Adipose tissue (tissue), 3 donors: ENCODE data around the gene FAM174C. TPM values are rescaled to one million over a fixed set of nuclear protein-coding genes. Genes with fewer than 3 reads are reported as not detected.

Experiments
- H3K27ac ChIP-seq: one replicate; pipeline ENCODE4 v1.5.1; 2013; ENCODE audit warnings: low read depth, low read length
- WGBS, 3 donors: extraction: QIAGEN DNeasy Blood & Tissue Kit; methylation state at CpG; one replicate each; pipeline ENCODE4 v1.1.7; 2013; 5-methylcytosine and 5-hydroxymethylcytosine counted together
- polyA plus RNA-seq, 3 donors: library from polyadenylated mRNA; stranded (reverse); fragments of 200-250 nt; gene quantifications; one replicate each; pipeline ENCODE4 v1.2.3, GENCODE V29; 2013
- donor health status: healthy with polysubstance abuse.
- donor health status: Bipolar disorder and iron deficiency.
- donor health status: healthy.

The FAM174C gene
- polyA plus RNA-seq, 3 donors, result 44.9 to 75.8 (median 55.0) TPM

DNA sequence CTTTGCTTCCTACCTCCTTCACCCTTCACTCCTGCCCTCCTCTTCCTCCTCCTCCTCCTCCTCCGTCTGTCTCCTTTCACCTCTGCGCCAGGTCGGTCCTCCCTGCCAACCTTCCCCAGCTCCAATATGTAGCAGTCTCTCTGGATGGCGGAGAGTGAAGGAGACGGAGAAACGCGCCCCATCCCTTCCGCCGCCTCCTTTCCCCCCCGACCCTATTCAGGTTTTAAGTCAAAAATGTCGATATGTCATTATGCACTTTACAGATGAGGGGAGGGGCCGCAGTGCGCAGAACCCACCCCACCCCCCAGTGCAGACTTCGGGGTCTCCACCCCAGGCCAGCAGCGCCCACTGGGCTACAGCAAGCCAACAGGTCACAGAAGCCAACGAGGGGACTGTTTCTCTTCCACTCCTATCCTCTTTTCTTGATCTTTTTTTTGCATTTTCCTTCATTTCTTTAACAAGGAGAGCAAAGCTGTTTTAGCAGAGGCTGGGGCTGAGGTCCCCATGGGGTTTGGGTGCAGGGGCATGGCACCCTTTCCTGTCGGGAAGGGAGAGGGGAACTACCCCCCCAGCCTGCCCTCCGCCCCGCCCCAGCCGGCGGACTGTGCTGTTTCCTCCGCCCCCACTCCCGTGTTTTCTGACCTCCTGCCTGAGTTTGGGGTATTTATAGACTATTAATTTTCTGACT is 17.7 kb upstream of the FAM174C start:
- WGBS, 3 donors, result 57 to 67% (median 61%) methylated on average over 23 of the region's 23 CpGs
- peak overlapping the region; percentile 22 for H3K27ac ChIP-seq

DNA sequence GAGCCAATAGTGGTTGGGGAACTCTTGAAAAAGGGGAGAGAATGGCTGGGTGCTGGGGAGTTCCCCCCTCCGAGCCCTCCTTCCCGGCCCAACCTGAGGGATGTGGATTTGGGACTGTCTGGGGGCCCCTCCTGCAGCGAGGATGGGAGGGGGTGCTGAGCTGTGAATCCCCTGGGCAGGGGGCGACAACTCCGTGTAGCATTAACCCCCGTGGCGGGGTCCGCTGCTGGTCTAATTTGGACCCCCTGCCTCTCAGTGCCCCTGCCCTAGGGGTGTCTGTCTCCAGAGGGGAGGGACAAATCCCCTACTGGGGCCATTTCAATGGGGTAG is 17.2 kb upstream of the FAM174C start:
- 68 to 77% (median 77%) methylated on average over 8 of the region's 8 CpGs for WGBS, 3 donors

DNA sequence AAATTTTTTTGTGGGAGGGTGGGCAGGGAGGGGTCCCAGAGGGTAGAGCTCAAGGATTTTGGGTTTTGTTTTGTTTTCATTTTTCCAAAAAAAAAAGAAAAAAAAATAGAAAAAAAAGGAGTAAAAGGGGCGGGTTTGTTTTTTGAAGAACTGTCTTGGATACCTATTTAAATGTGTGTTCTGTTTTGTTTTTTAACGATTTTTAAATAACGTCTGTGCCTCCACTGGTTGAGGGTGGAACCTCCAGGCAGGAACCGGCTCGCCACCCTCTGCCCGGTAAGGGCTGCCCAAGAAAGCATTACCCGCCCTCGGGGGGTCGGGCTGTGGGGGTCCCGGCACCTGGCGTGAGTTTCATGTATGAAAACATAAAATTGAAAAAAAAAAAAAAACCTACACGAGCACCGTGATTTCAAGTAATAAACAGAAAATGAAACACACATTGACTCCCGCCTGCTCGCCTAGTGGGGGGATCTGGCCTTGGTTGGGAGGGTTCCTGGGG is 16.6 kb upstream of the FAM174C start:
- WGBS, 3 donors, result 11 to 37% (median 13%) methylated on average over 15 of the region's 15 CpGs
- H3K27ac ChIP-seq, result peak overlapping the region; percentile 91

More for the DNA sequence above, 17.2 kb upstream of the FAM174C start:
- peak overlapping the region; percentile 35 for H3K27ac ChIP-seq

DNA sequence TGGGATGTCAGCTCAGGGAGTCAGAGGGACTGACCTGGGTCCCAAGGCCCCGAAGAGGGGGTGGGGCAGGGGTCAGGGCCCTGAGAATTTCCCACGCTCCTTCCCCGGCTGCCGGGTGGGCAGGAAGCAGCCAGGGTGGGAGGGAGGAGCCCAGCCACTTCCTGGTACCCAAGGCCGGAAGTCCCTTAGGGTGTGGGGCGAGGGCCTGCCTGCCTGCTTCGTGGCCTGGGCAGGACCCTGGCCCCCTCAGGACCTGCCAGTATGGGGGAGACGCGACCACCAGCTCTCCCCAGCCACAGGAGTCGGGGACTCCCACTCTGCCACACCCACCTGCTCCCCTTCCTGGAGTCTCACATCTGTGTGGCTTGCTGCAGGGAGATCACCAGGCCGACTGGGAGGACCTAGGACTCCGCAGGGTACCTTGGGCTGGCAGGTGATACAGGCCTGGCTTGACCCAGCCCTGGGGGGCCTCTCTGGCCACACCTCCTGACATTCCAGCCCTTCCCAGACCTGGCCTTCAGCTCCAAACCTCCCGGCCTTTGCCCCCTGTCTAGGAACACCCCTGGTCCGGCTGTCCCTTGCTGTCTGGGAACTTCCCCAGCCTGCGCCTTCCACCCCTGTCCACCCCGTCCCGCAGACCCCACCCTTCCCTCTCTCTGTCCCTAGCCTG is 16.0 kb upstream of the FAM174C start:
- peak overlapping the region; percentile 91 for H3K27ac ChIP-seq
- WGBS, 3 donors, result 9 to 13% (median 10%) methylated on average over 14 to 17 of the region's 17 CpGs

DNA sequence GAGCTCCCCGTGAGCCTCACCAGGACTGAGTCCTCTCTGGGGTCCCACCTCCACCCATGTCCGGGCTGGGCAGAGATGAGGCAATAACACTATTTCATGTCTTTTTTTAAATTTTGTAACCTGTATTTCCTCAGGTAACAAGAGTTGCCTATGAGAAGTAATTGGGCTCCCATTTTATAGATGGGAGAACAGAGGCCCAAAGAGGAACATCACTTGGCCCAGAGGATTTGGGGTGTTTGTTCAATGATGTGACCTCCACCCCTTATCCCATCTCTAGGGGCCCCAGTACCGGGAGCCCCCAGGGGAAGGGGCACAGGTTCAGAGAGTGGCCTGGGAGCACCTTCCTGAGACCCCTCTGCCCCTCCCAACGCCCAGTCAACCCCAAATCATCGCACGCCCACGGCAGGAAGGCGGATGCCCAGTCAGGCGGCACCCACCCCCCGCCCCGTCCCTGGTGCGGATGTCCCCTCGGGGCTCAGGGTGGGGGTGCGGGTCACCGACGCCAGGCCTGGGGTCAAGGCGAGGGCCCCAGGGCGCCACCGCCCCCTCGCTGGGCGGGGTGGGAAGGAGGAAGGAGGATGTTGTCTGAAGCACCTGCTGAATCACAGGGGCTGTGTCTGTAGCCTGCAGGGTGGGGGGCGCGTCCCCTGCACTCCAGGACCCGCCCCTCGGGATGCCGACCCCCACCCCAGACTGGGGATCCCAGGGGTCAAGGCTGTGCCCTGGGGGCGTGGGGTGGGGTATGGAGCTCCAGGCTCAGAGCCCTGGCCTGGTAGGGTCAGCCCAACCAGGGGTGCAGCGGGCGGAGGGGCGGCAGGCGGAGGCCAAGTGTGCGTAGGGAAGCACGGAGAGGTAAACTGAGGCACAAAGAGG is 15.2 kb upstream of the FAM174C start:
- peak overlapping the region; percentile 91 for H3K27ac ChIP-seq
- 9 to 26% (median 13%) methylated on average over 31 to 33 of the region's 33 CpGs for WGBS, 3 donors

DNA sequence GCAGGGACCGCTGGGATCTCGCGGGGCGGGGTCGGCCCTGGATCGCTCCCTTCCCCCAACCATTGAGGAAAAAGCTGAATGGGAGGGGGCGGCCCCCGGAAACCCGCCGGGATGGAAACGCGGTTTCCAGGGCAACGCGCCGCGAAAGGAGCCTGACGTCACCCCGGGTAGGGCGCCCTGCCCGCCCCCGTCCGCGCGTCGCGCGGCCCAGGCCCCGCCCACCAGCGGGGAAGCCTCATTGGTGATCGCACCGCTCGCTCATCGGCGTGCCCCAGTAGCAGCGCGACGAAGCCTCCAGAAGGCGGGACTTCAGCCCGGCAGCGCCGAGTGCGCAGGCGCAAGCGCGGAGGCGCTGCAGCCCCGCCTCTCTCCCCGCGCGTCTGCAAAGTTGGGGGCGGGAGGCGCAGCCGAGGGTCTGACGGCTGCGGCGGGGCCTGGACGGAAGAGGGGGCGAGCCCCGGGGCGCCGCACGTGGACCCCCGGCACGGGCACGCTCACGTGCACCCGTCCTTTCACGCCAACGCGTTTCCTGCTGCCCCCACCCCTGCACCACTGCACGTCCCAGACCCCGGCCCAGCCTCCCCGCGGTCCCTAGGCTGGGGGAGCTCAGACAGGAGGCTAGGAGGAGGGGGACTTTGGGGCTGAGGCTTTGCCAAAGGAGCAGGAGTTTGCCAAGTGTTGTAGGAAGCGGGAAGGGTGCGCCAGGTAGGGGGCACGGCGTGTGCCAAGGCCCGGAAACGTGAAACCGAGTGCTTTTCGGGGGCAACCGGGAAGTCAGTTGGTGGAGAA is 14.4 kb upstream of the FAM174C start:
- 1% methylated on average over 63 to 83 of the region's 83 CpGs for WGBS, 3 donors
- H3K27ac ChIP-seq, result peak overlapping the region; percentile 91

DNA sequence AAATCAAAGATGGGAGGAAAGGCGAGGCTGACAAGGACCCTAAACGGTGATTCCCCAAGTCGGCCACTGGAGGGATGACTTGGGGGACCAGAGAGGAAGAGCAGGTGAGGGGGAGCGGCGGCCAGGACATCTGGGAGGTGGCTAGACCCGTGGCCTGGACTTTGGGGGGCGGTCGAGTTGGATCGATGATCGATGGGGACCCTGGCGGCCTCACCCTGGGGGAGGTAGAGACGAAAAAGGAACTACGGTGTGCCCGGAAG is 13.9 kb upstream of the FAM174C start:
- peak overlapping the region; percentile 86 for H3K27ac ChIP-seq
- 7 to 11% (median 10%) methylated on average over 13 to 14 of the region's 14 CpGs for WGBS, 3 donors

DNA sequence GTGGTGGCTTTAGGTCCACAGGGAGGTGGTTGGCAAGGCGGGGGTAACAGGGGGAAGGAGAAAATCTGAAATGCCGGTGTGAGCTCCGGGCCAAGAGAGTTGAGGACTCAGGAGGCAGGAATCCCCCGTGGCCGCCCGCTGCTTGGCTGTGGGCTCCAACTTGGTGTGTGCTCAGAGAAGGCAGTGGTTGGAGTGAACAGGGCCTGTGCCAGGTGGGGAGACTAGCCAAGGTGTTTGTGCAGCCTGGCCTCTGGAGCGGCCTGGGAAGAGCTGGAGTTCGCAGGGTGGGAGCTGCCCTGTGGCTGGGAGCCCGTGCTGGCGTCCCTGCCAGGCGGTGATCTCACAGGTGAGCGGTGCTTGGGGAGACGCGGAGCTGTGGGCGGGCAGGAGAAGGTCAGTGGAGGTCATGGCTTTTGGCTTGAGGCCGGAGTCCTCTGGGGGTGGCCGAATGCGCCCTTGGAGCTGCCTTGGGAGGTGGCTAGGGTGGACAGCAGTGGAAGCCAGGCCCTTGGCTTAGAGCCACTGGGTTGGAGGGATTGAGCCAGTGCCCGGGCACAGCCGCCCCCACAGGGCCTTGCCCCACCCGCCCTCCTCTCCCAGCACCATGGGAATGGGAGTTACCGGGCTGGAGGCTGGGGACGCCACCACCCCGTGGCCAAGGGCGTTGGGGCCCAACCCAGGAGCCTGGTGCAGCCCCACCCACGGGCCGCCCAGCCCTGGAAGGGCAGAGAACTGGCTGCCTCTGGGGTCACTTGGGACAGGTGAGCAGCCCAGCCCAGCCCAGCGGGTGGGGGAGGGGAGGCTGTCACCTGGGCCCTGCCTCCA is 13.3 kb upstream of the FAM174C start:
- H3K27ac ChIP-seq, result peak overlapping the region; percentile 86
- WGBS, 3 donors, result 23 to 34% (median 30%) methylated on average over 24 to 28 of the region's 28 CpGs

DNA sequence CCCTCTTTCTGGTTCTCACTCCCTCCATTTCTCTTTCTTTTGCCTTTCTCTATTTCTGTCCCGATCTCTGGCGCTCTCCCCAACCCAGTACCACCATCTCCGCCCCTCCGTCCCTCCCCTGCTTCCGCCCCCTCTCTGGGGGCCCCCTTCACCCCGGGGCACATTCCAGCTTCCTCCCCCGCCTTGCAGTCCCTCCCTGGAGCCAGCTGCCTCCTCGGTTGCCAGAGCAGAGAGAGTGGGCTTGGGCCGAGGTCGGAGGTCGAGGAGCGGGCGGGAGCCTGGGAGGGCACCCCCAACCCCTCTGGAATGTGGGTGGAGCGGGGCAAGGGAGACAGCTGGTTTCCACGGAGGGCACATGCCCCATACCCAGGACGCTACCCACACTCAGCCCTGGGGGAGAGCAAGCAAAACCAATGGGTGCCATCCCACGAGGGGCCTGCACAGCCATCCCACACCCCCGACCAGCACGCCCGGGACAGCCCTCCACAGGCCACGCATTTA is 12.7 kb upstream of the FAM174C start:
- WGBS, 3 donors, result 43 to 48% (median 45%) methylated on average over 18 to 21 of the region's 21 CpGs
- H3K27ac ChIP-seq, result peak overlapping the region; percentile 86

DNA sequence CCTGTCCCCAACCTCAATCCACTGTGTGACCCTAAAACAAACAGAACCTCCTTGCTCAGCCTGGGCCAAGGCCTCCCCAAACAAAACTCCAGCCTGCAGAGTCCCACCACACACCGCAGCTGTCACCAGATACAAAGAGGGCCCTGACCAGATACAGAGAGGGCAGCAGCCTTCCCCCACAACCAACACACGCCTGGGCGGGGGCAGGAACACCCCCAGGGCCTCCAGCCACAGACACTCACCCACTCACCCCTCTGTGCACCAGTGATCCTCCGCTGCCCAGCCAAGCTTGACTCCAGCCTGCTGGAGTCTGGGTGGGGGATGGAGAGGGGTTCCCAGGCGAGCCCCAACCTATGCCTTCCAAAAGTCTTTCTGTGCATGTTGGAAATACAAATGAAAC is 12.1 kb upstream of the FAM174C start:
- WGBS, 3 donors, result 71 to 81% (median 80%) methylated on average over 5 of the region's 5 CpGs
- H3K27ac ChIP-seq, result no peak overlapping the region

DNA sequence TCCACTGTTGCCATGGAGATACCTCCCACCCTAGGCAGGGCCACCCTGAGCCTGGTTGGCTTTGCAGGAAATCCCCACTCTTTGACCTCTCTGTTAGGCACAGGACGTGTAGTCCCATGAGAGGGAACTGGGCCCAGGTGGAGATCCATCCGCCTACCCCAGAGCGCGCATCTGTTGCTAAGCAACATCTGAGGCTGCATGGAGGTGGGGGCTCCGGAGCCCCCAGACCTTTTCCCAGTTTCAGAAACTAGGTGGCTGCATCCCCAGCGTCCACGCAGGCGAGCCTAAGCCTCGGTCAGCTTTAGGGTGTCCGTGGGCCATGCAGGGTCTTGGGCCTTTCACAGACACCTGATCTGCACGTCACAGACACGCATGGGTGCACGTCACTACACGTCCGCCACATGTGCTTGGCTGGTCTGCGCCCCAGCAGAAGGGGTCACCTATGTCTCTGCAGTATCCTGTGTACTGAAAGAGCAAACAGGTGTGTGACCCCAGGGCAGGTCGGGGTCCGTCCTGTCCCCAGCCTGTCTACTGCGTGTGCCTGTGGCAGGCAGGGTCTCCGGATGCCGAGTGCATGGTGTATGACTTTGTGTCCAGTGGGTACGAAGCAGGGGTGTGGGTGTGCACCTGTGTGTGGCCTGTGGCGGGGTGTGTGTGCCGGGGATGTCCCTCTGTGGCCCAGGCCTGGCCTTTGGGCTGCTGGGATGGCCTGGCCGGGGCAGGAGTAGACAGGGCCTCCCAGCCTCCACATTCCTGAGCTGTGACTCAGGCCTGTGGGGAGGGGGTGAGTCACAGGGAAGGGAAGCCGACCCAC is 10.3 kb upstream of the FAM174C start:
- H3K27ac ChIP-seq, result peak overlapping the region; percentile 81
- WGBS, 3 donors, result 70 to 77% (median 74%) methylated on average over 26 of the region's 26 CpGs

DNA sequence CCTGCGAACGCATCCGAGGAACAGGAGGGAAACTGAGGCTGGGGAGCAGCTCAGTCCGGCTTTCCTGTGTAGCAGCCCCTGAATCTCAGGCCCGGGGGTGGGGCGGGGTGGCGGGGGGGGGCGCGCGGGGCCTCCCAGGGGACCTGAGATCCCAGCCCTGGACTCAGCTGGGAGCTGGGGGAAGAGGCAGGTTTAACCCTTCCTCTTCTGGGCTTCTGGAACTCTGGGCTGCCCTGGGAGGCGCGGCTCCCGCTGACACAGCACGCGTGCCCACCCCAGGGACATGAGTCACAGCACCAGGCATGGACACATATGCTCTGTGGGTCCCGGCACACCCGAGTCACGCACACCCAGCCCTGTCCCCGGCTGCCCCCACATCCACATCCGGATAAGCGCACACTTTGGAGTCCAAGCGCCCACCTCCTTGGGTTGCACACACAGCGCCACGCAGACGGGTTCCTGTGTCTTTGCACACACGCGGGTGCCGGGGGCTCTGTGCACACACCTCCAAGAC is 9.7 kb upstream of the FAM174C start:
- H3K27ac ChIP-seq, result peak overlapping the region; percentile 81
- WGBS, 3 donors, result 10 to 43% (median 16%) methylated on average over 28 of the region's 28 CpGs

DNA sequence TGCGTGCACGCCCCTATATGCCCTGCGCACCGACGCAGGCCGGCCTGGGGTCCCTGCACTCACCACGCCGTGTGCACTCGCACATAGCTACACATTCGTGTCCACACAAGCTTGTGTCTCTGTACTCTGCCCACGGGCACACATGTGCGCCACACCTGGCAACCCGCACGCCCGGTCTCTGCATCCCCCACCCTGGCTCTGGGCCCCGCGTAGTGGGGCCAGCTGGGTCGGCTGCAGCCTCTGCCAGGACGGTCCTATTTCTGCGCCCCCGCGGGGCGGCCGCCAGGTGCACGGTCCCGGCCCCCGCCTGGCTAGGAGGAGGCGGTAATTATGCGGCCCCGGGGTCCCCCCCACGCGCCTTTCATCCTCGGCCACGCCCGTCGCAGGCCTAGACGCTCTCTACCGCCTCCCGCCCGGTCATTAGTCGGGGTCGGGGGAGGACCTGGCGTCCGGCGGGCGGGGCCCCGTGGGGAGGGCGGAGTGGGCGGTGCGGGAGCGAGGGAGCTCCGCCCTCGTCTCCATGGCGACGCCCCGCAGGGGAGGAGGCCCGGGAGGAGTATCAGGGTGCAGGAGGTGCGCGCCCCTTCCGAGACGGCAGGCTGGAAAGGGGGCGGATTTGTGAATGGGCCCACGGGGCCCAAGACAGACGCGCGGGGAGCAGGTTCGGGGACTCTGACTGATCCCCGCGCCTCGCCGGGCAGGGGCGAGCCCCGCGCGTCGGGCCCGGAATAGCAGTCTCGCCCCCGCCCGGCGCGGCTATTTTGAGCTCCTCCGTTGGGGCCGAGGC is 9.0 kb upstream of the FAM174C start:
- WGBS, 3 donors, result 1 to 9% (median 2%) methylated on average over 53 to 84 of the region's 84 CpGs
- H3K27ac ChIP-seq, result no peak overlapping the region

DNA sequence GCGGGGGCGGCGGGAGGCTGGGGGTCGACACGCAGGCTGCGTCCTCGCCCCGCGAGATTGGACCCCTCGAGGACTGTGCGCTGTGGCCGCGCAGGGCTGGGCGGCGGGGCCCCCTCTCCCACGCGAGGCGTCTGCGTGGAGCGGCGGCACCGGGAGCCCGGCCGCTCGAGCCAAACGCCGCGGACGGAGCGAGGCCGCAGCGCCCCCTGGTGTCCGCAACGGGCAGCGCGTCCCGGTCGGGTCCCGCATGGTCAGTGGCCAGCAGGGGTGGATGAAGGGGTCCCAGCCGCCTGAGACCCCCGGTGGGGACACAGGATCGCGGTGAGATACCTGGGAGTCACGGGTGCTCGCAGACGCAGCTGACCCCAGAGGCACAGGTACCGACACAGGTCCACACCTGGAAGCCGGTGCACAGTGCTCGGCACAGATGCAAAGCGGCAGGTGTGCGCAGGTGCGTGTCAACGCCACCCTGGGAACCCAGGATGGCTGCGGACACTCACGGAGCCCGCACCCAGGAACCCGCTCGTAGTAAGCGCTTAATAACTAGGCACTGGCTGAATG is 8.3 kb upstream of the FAM174C start:
- WGBS, 3 donors, result 1% methylated on average over 49 to 59 of the region's 59 CpGs
- no peak overlapping the region for H3K27ac ChIP-seq

DNA sequence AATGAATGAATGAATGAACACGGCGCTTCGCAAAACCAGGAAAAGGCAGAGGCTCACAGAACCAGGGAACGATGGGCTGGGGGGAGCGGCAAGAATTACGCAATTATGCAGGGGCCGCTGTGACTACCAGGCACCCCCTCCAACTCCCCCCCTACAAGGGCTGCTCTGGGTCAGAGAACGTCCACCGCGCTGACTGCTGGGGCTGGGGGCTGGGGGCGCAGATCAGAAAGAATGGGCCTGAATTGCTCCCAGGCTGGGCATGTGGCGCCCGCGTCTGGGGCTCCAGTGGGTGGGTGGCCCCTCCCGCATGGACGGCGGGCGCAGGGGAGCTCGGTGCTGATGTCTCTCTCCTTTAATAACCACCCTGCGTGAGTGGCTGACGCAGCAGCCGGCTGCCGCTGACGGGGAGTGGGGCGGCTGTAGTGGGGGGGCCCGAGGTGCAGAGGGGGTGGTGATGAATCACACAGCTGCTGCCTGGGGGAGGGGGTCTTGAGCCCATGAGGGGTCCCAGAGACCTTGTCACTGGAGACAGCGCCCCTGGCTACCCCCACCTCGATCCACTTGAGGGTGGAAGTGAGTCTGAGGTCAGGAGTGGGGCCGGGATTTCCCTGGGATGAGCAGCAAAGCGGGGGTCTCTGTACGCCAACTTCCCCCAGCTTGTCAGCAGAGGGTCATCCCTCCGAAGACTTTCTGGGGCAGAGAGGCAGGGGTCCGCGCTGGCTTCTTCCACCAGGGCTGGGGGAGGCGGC is 7.7 kb upstream of the FAM174C start:
- WGBS, 3 donors, result 29 to 48% (median 32%) methylated on average over 35 of the region's 35 CpGs
- no peak overlapping the region for H3K27ac ChIP-seq
